Stimulated activated CD4-positive, alpha-beta T cell treated with anti-CD3 and anti-CD28 coated beads, Interleukin-15, amount 100 ng/mL, for 1 hour (primary cell): ENCODE results near the gene HTT-AS.

Source experiments
- DNase-seq, 2 donors: peaks; one replicate each; pipeline ENCODE4 v3.0.0-alpha.2; 2020; ENCODE audit warnings: low read depth in 1 of 2, low spot score in 1 of 2

Gene HTT-AS

GRCh38 chr4:3031357-3032082, 42.8 kb downstream of the HTT-AS start:
- DNase-seq = no peak

DNA sequence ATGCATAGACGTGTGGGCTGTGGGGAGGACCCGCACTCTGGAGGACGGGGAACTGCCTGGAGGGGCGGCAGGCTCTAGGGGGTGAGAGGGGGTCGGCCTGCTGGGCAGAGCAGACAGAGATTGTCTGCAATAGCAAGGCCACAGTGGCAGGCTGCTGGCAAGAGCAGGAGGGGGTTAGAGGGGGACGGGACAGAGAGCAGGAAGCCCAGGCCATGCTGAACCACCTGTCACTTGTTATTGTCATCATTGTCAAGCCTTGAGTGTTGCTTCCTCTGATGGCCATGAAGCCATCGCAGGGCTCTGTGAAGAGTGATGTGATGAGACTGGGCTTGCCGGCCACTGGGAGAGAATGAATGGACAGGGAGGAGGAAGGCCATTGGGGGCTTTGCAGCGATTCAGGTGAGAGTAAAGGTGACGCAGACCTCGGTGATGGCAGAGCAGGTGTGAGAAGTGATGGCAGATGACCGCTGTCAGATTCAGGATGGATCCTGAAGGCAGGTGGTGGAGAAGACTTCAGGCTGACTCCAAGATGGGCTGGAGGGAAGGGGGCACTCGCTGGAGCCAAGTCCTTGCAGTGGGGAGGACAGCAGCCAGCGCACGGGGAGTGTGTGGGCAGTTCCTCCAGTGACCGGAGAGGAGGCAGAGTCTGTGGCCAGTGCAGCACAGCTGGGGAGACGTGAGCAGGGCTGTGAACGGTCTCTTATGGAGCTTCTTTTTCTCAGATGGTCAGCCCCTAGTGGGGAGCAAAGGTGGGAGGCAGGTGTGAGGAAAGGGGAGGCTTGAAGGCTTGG, 43.6 kb downstream of the HTT-AS start:
- DNase-seq = no peak

DNA sequence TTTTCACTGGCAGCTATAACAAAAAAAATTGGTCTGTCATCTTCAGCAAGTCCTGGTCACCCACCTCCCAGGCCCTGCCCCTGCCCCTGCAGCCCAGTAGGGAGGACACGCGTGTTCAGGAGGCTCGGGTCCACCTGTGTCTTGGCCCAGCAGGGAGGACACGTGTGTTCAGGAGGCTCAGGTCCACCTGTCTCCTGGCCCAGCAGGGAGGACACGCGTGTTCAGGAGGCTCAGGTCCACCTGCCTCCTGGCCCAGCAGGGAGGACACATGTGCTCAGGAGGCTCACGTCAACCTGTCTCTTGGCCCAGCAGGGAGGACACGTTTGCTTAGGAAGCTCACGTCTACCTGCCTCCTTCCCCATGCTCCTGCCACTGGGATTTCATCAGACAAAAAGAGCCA, 44.9 kb downstream of the HTT-AS start:
- DNase-seq = no peak

- DNase-seq = no peak
Observed at GRCh38 chr4:3026540-3026939, 47.8 kb downstream of the HTT-AS start.

- DNase-seq = no peak
Observed at GRCh38 chr4:3025881-3026280, 48.5 kb downstream of the HTT-AS start.

- DNase-seq = no peak
Observed at GRCh38 chr4:3022651-3023050, 51.7 kb downstream of the HTT-AS start.

- no peak for DNase-seq
Observed at GRCh38 chr4:3022112-3022511, 52.2 kb downstream of the HTT-AS start.

DNA sequence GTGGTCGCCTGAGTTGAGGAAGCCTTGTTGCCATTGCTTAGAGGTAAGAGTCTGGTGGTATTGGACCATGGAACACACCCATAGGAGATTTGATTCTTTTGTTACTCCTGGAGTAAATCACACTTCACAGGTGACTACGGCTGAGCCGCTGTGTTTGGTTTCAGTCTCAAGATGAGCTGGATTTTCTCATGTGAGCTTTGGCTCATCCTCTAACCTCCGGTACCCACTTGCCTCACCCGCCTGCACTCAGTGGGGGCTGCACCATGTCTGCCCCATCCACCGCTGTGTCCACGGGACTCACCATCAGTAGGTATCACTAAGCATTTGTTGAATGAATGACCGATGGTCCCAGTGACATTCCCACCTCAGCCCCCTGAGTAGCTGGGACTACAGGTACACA, 52.7 kb downstream of the HTT-AS start:
- no peak for DNase-seq

- no peak for DNase-seq
Observed at GRCh38 chr4:3021127-3021526, 53.2 kb downstream of the HTT-AS start.

DNA sequence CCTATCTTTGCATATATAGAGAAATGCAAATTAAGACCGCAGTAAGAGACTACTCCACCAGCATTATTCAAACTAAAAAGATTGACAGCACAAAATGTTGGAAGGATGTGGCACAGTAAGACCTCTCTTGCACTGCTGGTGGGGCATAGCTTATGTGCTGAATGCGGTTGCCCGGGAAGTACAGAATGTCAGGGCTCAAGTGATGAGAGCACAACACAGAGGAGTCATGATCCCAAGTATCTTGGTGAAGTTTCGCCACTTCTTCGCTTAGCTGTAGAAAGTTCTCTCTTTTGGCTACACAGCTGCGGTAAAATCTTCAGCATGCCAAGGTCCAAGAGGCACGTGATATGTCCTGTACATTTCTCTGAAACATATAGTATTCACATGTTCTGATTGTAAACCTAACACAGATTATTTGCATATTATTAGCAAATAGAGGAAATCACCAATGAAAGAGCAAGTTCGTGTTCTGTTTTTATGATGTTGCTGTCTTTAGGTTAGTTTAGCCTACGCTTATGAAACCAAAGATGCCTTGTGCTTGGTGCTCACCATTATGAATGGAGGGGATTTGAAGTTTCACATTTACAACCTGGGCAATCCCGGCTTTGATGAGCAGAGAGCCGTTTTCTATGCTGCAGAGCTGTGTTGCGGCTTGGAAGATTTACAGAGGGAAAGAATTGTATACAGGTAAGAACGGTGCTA, 55.0 kb downstream of the HTT-AS start:
- no peak for DNase-seq

GRCh38 chr4:3017504-3017903, 56.8 kb downstream of the HTT-AS start:
- DNase-seq = no peak

DNA sequence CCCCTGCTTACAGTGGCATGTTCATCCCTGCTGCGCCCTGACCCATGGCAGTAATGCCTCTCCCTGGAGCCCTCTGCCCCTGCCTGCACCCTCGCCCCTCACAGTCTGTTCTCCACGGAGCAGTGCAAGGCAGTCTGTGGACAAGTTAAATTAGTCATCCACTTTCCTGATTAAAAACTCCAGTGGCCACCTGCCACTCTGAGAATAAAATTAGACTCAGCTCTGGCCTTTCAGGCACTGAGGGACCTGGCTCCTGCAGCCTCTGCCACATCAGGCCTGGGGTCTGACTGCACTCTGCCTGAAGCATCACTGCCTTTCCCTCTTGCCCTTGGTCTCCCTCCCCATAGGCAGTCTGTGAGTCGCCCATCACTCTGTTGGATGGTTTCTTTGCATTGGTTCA, 57.4 kb downstream of the HTT-AS start:
- no peak for DNase-seq

DNA sequence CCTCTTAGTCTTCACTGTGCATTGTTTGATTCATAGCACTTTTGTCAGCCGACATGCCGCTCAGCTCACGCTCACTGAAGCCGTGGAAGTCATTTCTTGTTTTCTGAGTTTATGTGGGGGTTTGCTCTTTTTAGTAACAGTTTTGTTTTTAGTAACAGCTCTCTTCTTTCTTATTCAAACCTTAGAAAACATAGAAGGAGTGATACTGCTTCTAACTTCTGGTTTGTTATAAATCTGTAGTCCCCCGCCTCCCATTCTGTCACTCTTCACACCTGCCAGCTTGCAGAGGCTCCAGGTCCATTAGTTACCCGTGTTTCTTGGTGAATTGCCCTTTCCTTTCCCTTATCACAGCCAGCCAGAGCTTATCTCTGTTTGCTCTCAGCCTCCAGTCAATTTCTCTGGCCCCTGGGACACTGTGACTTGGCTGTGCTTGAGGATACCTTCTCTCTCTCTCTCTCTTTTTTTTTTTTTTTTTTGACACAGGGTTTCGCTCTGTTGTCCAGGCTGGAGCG, 60.4 kb downstream of the HTT-AS start:
- DNase-seq = no peak
